Mesenchymal stem cell (in vitro differentiated cells and primary cell): Measurements from ENCODE around the gene ROBO1.

Experiments used
- DNase-seq: peaks from one replicate; pipeline ENCODE4 v3.0.0-alpha.2; 2013
- H2AFZ ChIP-seq: one replicate; pipeline ENCODE4 v1.6.1; 2013; ENCODE audit warnings: low read depth, mild to moderate bottlenecking, control low read depth, inconsistent platforms, low read length, moderate library complexity
- H2AK5ac ChIP-seq: 2 replicates; pipeline ENCODE4 v1.6.1; 2013; ENCODE audit warnings: low read length, moderate library complexity, mild to moderate bottlenecking, inconsistent platforms; ENCODE audit not compliant: severe bottlenecking
- H2BK120ac ChIP-seq: one replicate; pipeline ENCODE4 v1.6.1; 2013; ENCODE audit warnings: low read depth, mild to moderate bottlenecking, inconsistent platforms, low read length, moderate library complexity
- H2BK12ac ChIP-seq, 2 experiments: one replicate each; pipeline ENCODE4 v1.6.1; 2013; ENCODE audit warnings: inconsistent platforms in 2 of 2, low read length in 2 of 2, mild to moderate bottlenecking in 2 of 2, moderate library complexity in 2 of 2, control low read depth in 1 of 2
- H2BK15ac ChIP-seq: one replicate; pipeline ENCODE4 v1.6.1; 2013; ENCODE audit warnings: mild to moderate bottlenecking, low read depth, inconsistent platforms; ENCODE audit not compliant: poor library complexity, severe bottlenecking
- H2BK5ac ChIP-seq: 2 replicates; pipeline ENCODE4 v1.6.1; 2013; ENCODE audit warnings: low read depth, mild to moderate bottlenecking, low read length, control low read depth, inconsistent platforms; ENCODE audit not compliant: poor library complexity, severe bottlenecking
- H3K14ac ChIP-seq, 2 experiments: one replicate each; pipeline ENCODE4 v1.6.1; 2013; ENCODE audit warnings: inconsistent platforms in 2 of 2, low read length in 2 of 2, control low read depth in 1 of 2, mild to moderate bottlenecking in 1 of 2, moderate library complexity in 1 of 2
- H3K18ac ChIP-seq, 2 experiments: one replicate each; pipeline ENCODE4 v1.6.1; 2013; ENCODE audit warnings: inconsistent platforms in 2 of 2, low read length in 2 of 2, control low read depth in 1 of 2, low read depth in 1 of 2, mild to moderate bottlenecking in 1 of 2
- H3K23ac ChIP-seq, 2 experiments: one replicate each; pipeline ENCODE4 v1.6.1; 2013; ENCODE audit warnings: inconsistent platforms in 2 of 2, low read length in 2 of 2, mild to moderate bottlenecking in 2 of 2, moderate library complexity in 2 of 2, control low read depth in 1 of 2
- H3K27ac ChIP-seq: 2 replicates; pipeline ENCODE4 v1.5.1; 2013; ENCODE audit warnings: mild to moderate bottlenecking, moderate library complexity, low read length, control low read depth, inconsistent platforms; ENCODE audit not compliant: poor library complexity, severe bottlenecking
- H3K27me3 ChIP-seq, 2 experiments: 2 replicates each; pipeline versions ENCODE4 v1.6.1 to v1.7.0; 2013; ENCODE audit warnings: low read length in 2 of 2, mild to moderate bottlenecking in 2 of 2, moderate library complexity in 2 of 2, control low read depth in 1 of 2, inconsistent platforms in 1 of 2; ENCODE audit not compliant: control insufficient read depth in 1 of 2, insufficient read depth in 1 of 2
- H3K36me3 ChIP-seq, 2 experiments: 2 replicates each; pipeline versions ENCODE4 v1.6.1 to v1.7.0; 2013; ENCODE audit warnings: low read length in 2 of 2, control low read depth in 1 of 2, inconsistent platforms in 1 of 2, low read depth in 1 of 2, mild to moderate bottlenecking in 1 of 2; ENCODE audit not compliant: insufficient read depth in 2 of 2, control insufficient read depth in 1 of 2
- H3K4ac ChIP-seq, 2 experiments: one replicate each; pipeline ENCODE4 v1.6.1; 2013; ENCODE audit warnings: inconsistent platforms in 2 of 2, low read length in 2 of 2, mild to moderate bottlenecking in 2 of 2, moderate library complexity in 2 of 2, control low read depth in 1 of 2, low read depth in 1 of 2
- H3K4me1 ChIP-seq: 2 replicates; pipeline ENCODE4 v1.6.1; 2013; ENCODE audit warnings: low read depth, low read length, control low read depth; ENCODE audit not compliant: control insufficient read depth, insufficient read depth
- H3K4me2 ChIP-seq: 2 replicates; pipeline ENCODE4 v1.6.1; 2013; ENCODE audit warnings: low read length, mild to moderate bottlenecking, inconsistent platforms; ENCODE audit not compliant: poor library complexity, severe bottlenecking
- H3K4me3 ChIP-seq, 2 experiments: 2 replicates each; pipeline versions ENCODE4 v1.5.1 to v1.7.0; 2013; ENCODE audit warnings: low read length in 2 of 2, mild to moderate bottlenecking in 2 of 2, control low read depth in 1 of 2, low read depth in 1 of 2; ENCODE audit not compliant: insufficient read depth in 1 of 2
- H3K79me1 ChIP-seq: replicated peaks from 2 replicates; pipeline ENCODE4 v1.6.1; 2013; ENCODE audit warnings: mild to moderate bottlenecking, control low read depth, low read length, inconsistent platforms; ENCODE audit not compliant: poor library complexity, severe bottlenecking
- H3K9ac ChIP-seq: 2 replicates; pipeline ENCODE4 v1.7.0; 2013; ENCODE audit warnings: mild to moderate bottlenecking, low read length, moderate library complexity
- H3K9me3 ChIP-seq: 2 replicates; pipeline ENCODE4 v1.7.0; 2013; ENCODE audit warnings: mild to moderate bottlenecking, low read length; ENCODE audit not compliant: control insufficient read depth
- H4K8ac ChIP-seq: one replicate; pipeline ENCODE4 v1.6.1; 2013; ENCODE audit warnings: inconsistent platforms, mild to moderate bottlenecking, low read length, moderate library complexity
- H4K91ac ChIP-seq: one replicate; pipeline ENCODE4 v1.6.1; 2013; ENCODE audit warnings: mild to moderate bottlenecking, low read length, inconsistent platforms
- WGBS: methylation state at CpG from one replicate; pipeline ENCODE4 v1.1.7; 2013; ENCODE audit warnings: mixed read lengths; 5-methylcytosine and 5-hydroxymethylcytosine counted together

The ROBO1 gene

DNA sequence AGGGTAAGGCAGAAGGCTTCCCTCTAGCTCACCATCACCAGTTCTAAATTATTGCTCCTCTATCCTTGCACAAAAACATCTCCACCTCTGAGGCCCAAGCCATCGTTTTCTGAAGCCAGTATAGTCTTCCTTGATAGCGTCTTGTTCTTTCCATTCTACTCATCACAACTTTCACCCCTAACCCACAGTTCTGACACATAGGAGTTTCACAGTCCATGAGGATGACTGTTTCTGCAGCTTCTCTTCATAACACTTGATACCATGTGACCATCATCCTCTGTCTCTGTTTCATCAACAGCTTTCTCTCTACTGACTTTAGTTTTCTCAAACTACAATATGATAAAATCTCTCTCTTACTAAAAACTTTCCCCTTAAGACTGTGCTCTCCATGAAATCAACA lies 1166.5 kb downstream of the ROBO1 start:
- no peak overlapping the region for H2AFZ ChIP-seq
- H2BK5ac ChIP-seq, result no peak overlapping the region
- WGBS, result 89% methylated on average over 2 of the region's 2 CpGs
- no peaks in the 10 kb centered on the region for H3K79me1 ChIP-seq
- H4K91ac ChIP-seq, result no peak overlapping the region
- no peak overlapping the region for H3K4ac ChIP-seq
- no peaks in the 10 kb centered on the region for H3K27me3 ChIP-seq
- H3K23ac ChIP-seq, result no peak overlapping the region
- no peak overlapping the region for H2BK120ac ChIP-seq
- H2BK15ac ChIP-seq, result no peak overlapping the region
- H4K8ac ChIP-seq, result no peak overlapping the region
- H3K9me3 ChIP-seq, result no peaks in the 10 kb centered on the region
- no peaks in the 10 kb centered on the region for H3K4me1 ChIP-seq
- no peak overlapping the region for H3K9ac ChIP-seq
- H3K14ac ChIP-seq, result no peak overlapping the region
- H3K4me2 ChIP-seq, result no peak overlapping the region
- H3K36me3 ChIP-seq, result peaks cover 0 to 10% of the 10 kb centered on the region in 2 experiments
- H2BK12ac ChIP-seq, result no peak overlapping the region
- no peak overlapping the region for H3K4me3 ChIP-seq
- no peak overlapping the region for H3K27ac ChIP-seq
- H2AK5ac ChIP-seq, result no peak overlapping the region
- H3K18ac ChIP-seq, result no peak overlapping the region
- no peak for DNase-seq

DNA sequence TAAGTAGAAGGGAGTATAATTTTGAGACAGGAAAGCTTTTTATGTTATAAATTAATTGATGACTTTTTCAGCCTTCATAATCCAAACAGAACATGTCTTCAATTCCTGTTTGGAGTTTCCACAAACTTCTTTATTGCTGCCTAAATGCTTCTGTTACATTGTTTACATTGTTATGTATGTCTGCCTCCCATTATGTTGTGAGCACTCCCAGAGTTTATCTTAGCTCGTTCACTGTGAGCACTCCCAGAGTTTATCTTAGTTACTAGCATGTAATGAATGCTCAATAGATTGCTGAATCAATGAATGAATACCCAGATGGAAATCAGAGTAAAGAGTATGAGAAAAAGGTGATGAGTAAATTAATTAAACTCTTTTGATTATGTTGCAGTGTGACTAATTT lies 1178.0 kb downstream of the ROBO1 start:
- Histone ChIP-seq H3K27ac (no peak overlapping the region), H3K4ac (no peak overlapping the region), H2AFZ (no peak overlapping the region), H3K4me2 (no peak overlapping the region), H3K9ac (no peak overlapping the region), H2BK5ac (no peak overlapping the region), H3K18ac (no peak overlapping the region), H4K91ac (no peak overlapping the region), H3K23ac (no peak overlapping the region), H3K79me1 (no peaks in the 10 kb centered on the region), H2AK5ac (no peak overlapping the region), H3K14ac (no peak overlapping the region), H3K9me3 (no peaks in the 10 kb centered on the region), H2BK120ac (no peak overlapping the region), H3K27me3 (no peaks in the 10 kb centered on the region), H3K4me1 (no peaks in the 10 kb centered on the region), H2BK12ac (no peak overlapping the region), H3K4me3 (no peak overlapping the region), H4K8ac (no peak overlapping the region), H2BK15ac (no peak overlapping the region), H3K36me3 (no peaks in the 10 kb centered on the region)
- 0% methylated on average over 1 of the region's 1 CpG for WGBS
- peak; percentile 30 for DNase-seq

DNA sequence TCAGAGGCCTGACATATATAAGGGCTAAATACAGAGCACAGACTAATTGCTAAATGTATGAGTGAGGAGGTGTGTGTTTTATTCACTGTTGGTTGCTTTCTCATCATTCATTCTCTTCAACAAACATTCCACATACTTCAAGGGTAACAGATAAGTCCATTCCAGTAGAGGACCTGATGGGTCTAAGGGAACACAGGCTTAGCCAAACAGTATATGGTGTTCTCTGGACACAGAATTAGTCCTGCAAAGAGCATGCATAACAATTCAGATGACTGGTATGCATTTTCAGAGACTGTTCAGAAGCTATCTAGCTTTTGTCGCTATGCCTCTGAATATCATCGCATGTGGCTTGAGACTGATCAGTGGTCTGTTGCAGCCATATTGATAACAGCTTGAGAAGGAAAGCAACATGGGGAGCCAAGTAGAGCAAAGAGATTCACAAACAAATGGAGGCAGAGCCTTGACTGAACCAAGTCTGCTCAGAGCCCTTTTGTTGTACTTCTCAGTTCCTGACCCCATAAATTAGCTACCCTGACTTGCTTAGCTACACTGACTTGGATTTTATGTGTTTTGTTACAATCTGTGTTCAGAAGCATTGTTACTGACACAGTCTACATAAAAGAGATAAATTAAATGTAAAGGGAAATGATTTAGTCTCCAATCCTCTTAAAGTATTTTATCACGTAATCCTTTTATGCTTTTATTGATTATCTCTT lies 1178.7 kb downstream of the ROBO1 start:
- no peak overlapping the region for H2AK5ac ChIP-seq
- DNase-seq, result peak; percentile 1
- H3K18ac ChIP-seq, result no peak overlapping the region
- WGBS, result 91% methylated on average over 2 of the region's 3 CpGs
- H3K9ac ChIP-seq, result no peak overlapping the region
- no peak overlapping the region for H3K4me2 ChIP-seq
- H3K79me1 ChIP-seq, result no peaks in the 10 kb centered on the region
- no peak overlapping the region for H3K4me3 ChIP-seq
- H4K91ac ChIP-seq, result no peak overlapping the region
- no peaks in the 10 kb centered on the region for H3K36me3 ChIP-seq
- no peaks in the 10 kb centered on the region for H3K9me3 ChIP-seq
- H3K4me1 ChIP-seq, result no peaks in the 10 kb centered on the region
- H2AFZ ChIP-seq, result no peak overlapping the region
- no peak overlapping the region for H3K4ac ChIP-seq
- no peak overlapping the region for H2BK5ac ChIP-seq
- no peak overlapping the region for H3K14ac ChIP-seq
- H3K27ac ChIP-seq, result no peak overlapping the region
- H2BK120ac ChIP-seq, result no peak overlapping the region
- no peak overlapping the region for H2BK15ac ChIP-seq
- H3K27me3 ChIP-seq, result no peaks in the 10 kb centered on the region
- no peak overlapping the region for H2BK12ac ChIP-seq
- peak overlapping the region; percentile 7 for H4K8ac ChIP-seq
- H3K23ac ChIP-seq, result no peak overlapping the region

- H3K27me3 ChIP-seq, result no peaks in the 10 kb centered on the region
- no peak overlapping the region for H2BK12ac ChIP-seq
- H3K9me3 ChIP-seq, result no peaks in the 10 kb centered on the region
- H3K4me3 ChIP-seq, result no peak overlapping the region
- no peak overlapping the region for H2AK5ac ChIP-seq
- no peak overlapping the region for H3K9ac ChIP-seq
- H3K4me1 ChIP-seq, result no peaks in the 10 kb centered on the region
- no peak overlapping the region for H3K14ac ChIP-seq
- no peak overlapping the region for H2BK5ac ChIP-seq
- no peak overlapping the region for H4K91ac ChIP-seq
- H3K79me1 ChIP-seq, result no peaks in the 10 kb centered on the region
- no peak overlapping the region for H2BK120ac ChIP-seq
- H3K4ac ChIP-seq, result no peak overlapping the region
- no peak overlapping the region for H3K18ac ChIP-seq
- H4K8ac ChIP-seq, result no peak overlapping the region
- no peak overlapping the region for H2BK15ac ChIP-seq
- no peak overlapping the region for H2AFZ ChIP-seq
- no peak overlapping the region for H3K4me2 ChIP-seq
- H3K36me3 ChIP-seq, result no peaks in the 10 kb centered on the region
- peak; percentile 4 for DNase-seq
- H3K27ac ChIP-seq, result no peak overlapping the region
- H3K23ac ChIP-seq, result no peak overlapping the region
- WGBS, result 77% methylated on average over 2 of the region's 2 CpGs
Observed at GRCh38 chr3:78580681-78581080, 1187.1 kb downstream of the ROBO1 start.
